NT2/D1 (cell line): ENCODE data around the gene RAB3B.

ENCODE experiments used
- SUZ12 ChIP-seq: IDR thresholded peaks from 2 replicates; pipeline ENCODE4 v1.6.1; 2011; ENCODE audit not compliant: insufficient read length, insufficient read depth; ENCODE audit errors: extremely low read depth
- ZNF274 ChIP-seq: IDR thresholded peaks from 2 replicates; pipeline ENCODE4 v1.6.1; 2011; ENCODE audit warnings: mild to moderate bottlenecking, low read depth, low read length

- no peak for TF ChIP-seq ZNF274
- no peak for TF ChIP-seq SUZ12
These were observed 77.6 kb downstream of the RAB3B start for GRCh38 chr1:51912881-51913280.
